GM10248 (cell line): Measurements from ENCODE around the gene XPOT.

Experiments used
- CTCF ChIA-PET: fragments of 300-600 bp; sonication (Branson Sonifier 250); formaldehyde crosslinking; extraction: SDS; loops from one replicate; lab custom pipeline; 2021; ENCODE audit warnings: antibody characterized with exemption; lab: Yijun Ruan, JAX
- POLR2A ChIA-PET: fragments of 350-650 bp; sonication (Branson Sonifier 250); formaldehyde crosslinking; extraction: SDS; loops from one replicate; lab custom pipeline; 2020; ENCODE audit warnings: antibody characterized with exemption; lab: Yijun Ruan, JAX
- DNase-seq: peaks from one replicate; pipeline ENCODE4 v3.0.0; 2012; ENCODE audit errors: extremely low spot score
- TF ChIP-seq, protein P1 (sequence below): IDR thresholded peaks from 2 replicates; pipeline ENCODE4 v1.5.1; 2012; ENCODE audit warnings: mild to moderate bottlenecking, low read depth; ENCODE audit errors: extremely low read depth, missing control alignments, control extremely low read depth

The XPOT gene

DNA sequence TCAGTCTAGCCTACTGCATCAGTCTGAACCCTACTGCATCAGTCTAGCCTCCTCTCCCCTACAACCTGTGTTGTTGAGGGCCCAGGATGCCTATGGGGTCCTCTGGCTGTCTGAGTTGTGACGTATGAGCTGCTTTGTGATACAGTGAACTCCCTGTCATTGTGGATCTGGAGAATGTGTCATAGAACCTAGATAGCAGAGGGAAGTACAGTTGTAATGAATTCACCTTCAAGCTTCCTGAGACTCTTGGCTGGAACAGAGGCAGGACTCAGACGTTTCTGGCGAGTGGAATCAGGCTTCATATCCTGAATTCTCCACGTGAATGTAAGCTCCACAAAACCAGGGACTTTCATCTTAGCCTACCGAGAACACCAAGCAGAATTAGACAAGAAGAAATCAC is 64.8 kb downstream of the XPOT start:
- ChIA-PET CTCF (no interaction called here), POLR2A (no interaction called here)
- no peak for DNase-seq
- TF ChIP-seq, protein P1, sequence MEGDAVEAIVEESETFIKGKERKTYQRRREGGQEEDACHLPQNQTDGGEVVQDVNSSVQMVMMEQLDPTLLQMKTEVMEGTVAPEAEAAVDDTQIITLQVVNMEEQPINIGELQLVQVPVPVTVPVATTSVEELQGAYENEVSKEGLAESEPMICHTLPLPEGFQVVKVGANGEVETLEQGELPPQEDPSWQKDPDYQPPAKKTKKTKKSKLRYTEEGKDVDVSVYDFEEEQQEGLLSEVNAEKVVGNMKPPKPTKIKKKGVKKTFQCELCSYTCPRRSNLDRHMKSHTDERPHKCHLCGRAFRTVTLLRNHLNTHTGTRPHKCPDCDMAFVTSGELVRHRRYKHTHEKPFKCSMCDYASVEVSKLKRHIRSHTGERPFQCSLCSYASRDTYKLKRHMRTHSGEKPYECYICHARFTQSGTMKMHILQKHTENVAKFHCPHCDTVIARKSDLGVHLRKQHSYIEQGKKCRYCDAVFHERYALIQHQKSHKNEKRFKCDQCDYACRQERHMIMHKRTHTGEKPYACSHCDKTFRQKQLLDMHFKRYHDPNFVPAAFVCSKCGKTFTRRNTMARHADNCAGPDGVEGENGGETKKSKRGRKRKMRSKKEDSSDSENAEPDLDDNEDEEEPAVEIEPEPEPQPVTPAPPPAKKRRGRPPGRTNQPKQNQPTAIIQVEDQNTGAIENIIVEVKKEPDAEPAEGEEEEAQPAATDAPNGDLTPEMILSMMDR, result no peak

GRCh38 chr12:64469455-64470142 is 65.4 kb downstream of the XPOT start:
- no peak for DNase-seq
- TF ChIP-seq, protein P1, result no peak
- ChIA-PET CTCF (interaction anchor here (1.5 to 1.6 kb wide), 2 partner anchors 9 to 14 kb away, joined by 3 to 4 read pairs; no protein-coding TSS in a partner anchor), POLR2A (interaction anchor here (0.7 kb wide), 1 partner anchor 57 kb away, joined by 4 read pairs; no protein-coding TSS in a partner anchor)

- TF ChIP-seq, protein P1, result no peak
- no peak for DNase-seq
- CTCF ChIA-PET, result interaction anchor here (0.6 to 1.6 kb wide), 6 partner anchors 9 to 25 kb away, joined by 3 to 4 read pairs (median 4); no protein-coding TSS in a partner anchor
- POLR2A ChIA-PET, result no interaction called here
These were observed 66.3 kb downstream of the XPOT start for GRCh38 chr12:64470495-64470894.

GRCh38 chr12:64473176-64473575 is 69.0 kb downstream of the XPOT start:
- ChIA-PET CTCF (interaction anchor here (1.2 to 1.6 kb wide), 3 partner anchors 14 to 224 kb away, joined by 3 to 5 read pairs (median 4); no protein-coding TSS in a partner anchor), POLR2A (no interaction called here)
- TF ChIP-seq, protein P1, result no peak
- no peak for DNase-seq

DNA sequence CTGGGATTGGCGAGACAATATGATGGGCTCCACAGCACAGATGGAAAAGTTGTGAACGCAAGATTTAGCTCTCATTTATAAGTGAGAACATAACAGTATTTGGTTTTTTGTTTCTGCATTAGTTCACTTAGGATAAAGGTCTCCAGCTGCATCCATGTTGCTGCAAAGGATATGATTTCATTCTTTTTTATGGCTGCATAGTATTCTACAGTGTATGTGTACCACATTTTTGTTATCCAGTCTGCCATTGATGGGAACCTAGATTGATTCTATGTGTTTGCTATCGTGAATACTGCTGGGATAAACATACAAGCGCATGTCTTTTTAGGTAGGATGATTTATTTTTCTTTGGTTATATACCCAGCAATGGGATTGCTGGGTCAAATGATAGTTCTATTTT is 71.3 kb downstream of the XPOT start:
- TF ChIP-seq, protein P1, result no peak
- ChIA-PET POLR2A (no interaction called here), CTCF (interaction anchor here (1.3 kb wide), 1 partner anchor 16 kb away, joined by 5 read pairs; no protein-coding TSS in a partner anchor)
- DNase-seq, result no peak

GRCh38 chr12:64476844-64477243 is 72.7 kb downstream of the XPOT start:
- TF ChIP-seq, protein P1, result no peak
- ChIA-PET POLR2A (no interaction called here), CTCF (interaction anchor here (0.8 to 1.3 kb wide), 3 partner anchors 10 to 33 kb away, joined by 3 to 5 read pairs (median 4); no protein-coding TSS in a partner anchor)
- no peak for DNase-seq
